T1000 (cell line): ENCODE results near the gene RRP8.

Source experiments
- DNase-seq: peaks from one replicate; lab custom pipeline; 2025; ENCODE audit warnings: mixed read lengths; lab: John Stamatoyannopoulos, UW

RRP8 gene

GRCh38 chr11:6599881-6600390, 3.5 kb downstream of the RRP8 start:
- DNase-seq, result no peak

GRCh38 chr11:6599449-6599848, 4.0 kb downstream of the RRP8 start:
- no peak for DNase-seq

GRCh38 chr11:6598555-6598954, 4.9 kb downstream of the RRP8 start:
- DNase-seq, result no peak

- DNase-seq, result no peak
These were observed 7.1 kb downstream of the RRP8 start for GRCh38 chr11:6596239-6596877.

- no peak for DNase-seq
These were observed 9.2 kb downstream of the RRP8 start for GRCh38 chr11:6594142-6594768.

- no peak for DNase-seq
These were observed 15.4 kb downstream of the RRP8 start for GRCh38 chr11:6588018-6588417.

GRCh38 chr11:6587360-6587953, 16.0 kb downstream of the RRP8 start:
- DNase-seq, result no peak

GRCh38 chr11:6586434-6587359, 16.7 kb downstream of the RRP8 start:
- DNase-seq, result no peak

- DNase-seq, result no peak
These were observed 18.9 kb downstream of the RRP8 start for GRCh38 chr11:6584528-6584927.

GRCh38 chr11:6583584-6583983, 19.8 kb downstream of the RRP8 start:
- no peak for DNase-seq

- DNase-seq, result no peak
These were observed 23.7 kb downstream of the RRP8 start for GRCh38 chr11:6579681-6580080.

GRCh38 chr11:6578134-6578533, 25.3 kb downstream of the RRP8 start:
- no peak for DNase-seq

GRCh38 chr11:6576471-6577373, 26.7 kb downstream of the RRP8 start:
- no peak for DNase-seq

GRCh38 chr11:6574816-6575715, 28.4 kb downstream of the RRP8 start:
- DNase-seq, result no peak

GRCh38 chr11:6572215-6572614, 31.2 kb downstream of the RRP8 start:
- DNase-seq, result no peak

GRCh38 chr11:6571434-6572008, 31.9 kb downstream of the RRP8 start:
- no peak for DNase-seq

GRCh38 chr11:6570691-6571427, 32.6 kb downstream of the RRP8 start:
- no peak for DNase-seq

GRCh38 chr11:6569706-6570105, 33.7 kb downstream of the RRP8 start:
- DNase-seq, result no peak
